T-helper 17 cell (primary cell): ENCODE measurements around the gene ZNF93. TPM values are rescaled to one million over a fixed set of nuclear protein-coding genes. Genes with fewer than 3 reads are reported as not detected.
"Not testable (repeated sequence)": the region's sequence is repeated elsewhere in the genome, so short reads cannot be mapped to it uniquely, and the experiment has no call there.

ENCODE experiments used
- ATAC-seq: fragments of 150-1000 bp; cut with Tn5 transposase; 2 replicates; pipeline ENCODE4 v1.10.0; 2021; ENCODE audit warnings: mild to moderate bottlenecking, moderate library complexity
- DNase-seq, 3 donors: peaks; one replicate each; pipeline versions ENCODE4 v3.0.0 to v3.0.0-alpha.2; 2020 to 2021
- H3K9me3 ChIP-seq: one replicate; pipeline ENCODE4 v1.7.0; 2013; ENCODE audit warnings: low read length, mild to moderate bottlenecking; ENCODE audit not compliant: control insufficient read depth, poor library complexity, severe bottlenecking
- H3K27ac Mint-ChIP-seq: one replicate; pipeline ENCODE4 v1.8.0; 2022; ENCODE audit warnings: mild to moderate bottlenecking, moderate library complexity, mixed read lengths
- H3K27me3 Mint-ChIP-seq: one replicate; pipeline ENCODE4 v1.8.0; 2022; ENCODE audit warnings: mixed read lengths
- H3K36me3 Mint-ChIP-seq: one replicate; pipeline ENCODE4 v1.8.0; 2022; ENCODE audit warnings: low read depth, mixed read lengths
- H3K4me1 Mint-ChIP-seq: one replicate; pipeline ENCODE4 v1.8.0; 2022; ENCODE audit warnings: mild to moderate bottlenecking, mixed read lengths
- H3K4me3 Mint-ChIP-seq: one replicate; pipeline ENCODE4 v1.8.0; 2022; ENCODE audit warnings: mild to moderate bottlenecking, moderate library complexity, mixed read lengths
- total RNA-seq, 4 donors: library from RNA in 2 of 4; stranded (reverse) in 2 of 4; gene quantifications; one replicate each; pipeline ENCODE4 v1.2.3 and lab custom pipeline; 2022 to 2026

The ZNF93 gene
- total RNA-seq (1 to 10 TPM; 3.9 to 4.4 TPM), total RNA-seq (lab: John Stamatoyannopoulos, UW) (2.9 to 6.0 reads per million in 2 donors)

DNA sequence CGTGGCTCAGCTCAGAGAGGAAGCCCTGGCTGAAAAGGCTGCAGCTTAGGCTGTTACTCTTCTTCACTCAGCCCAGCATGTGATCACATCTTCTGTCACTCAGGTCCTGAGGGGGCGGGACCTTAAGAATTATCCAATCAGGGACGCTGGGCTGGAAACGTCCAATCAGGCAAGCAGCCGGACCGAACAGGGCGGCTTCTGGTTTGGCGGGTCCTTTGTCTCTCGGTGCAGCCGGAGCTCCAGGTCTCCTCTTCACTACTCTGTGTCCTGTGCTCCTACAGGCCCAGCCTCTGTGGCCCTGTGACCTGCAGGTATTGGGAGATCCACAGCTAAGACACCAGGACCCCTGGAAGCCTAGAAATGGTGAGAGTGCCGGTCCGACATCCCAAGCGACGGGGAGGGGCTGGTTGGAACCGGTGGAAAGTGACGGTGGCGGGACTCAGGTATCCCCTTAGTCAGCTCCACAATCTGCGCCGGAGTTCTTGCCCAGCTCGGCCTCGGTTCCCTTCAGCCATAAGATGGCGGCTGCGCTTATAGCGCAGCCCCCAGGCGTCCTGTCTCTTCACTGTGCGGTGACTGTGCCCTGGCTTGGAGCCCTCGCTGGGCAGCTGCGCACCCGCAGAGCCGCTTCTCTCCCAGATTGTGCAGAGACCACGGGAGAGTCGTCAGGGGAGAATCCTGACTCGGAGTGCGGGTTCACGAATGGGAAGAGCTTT lies at the start of gene ZNF93:
TSS of gene ZNF93 (plus strand) at position 218 of the 716 bp plus-strand sequence. CDS start at position 361, 143 bp downstream.
- peak; percentile 68 to 83 (median 77) for DNase-seq
- Mint-ChIP-seq H3K36me3 (peaks cover 3% of the 10 kb centered on the region), H3K27ac (peak within 1 kb of the TSS; percentile 93), H3K4me1 (peaks cover 15% of the 10 kb centered on the region), H3K27me3 (no peaks in the 10 kb centered on the region), H3K4me3 (peak within 1 kb of the TSS; percentile 97)
- peak; percentile 99 for ATAC-seq
- peaks cover 3% of the 10 kb centered on the region for H3K9me3 ChIP-seq

DNA sequence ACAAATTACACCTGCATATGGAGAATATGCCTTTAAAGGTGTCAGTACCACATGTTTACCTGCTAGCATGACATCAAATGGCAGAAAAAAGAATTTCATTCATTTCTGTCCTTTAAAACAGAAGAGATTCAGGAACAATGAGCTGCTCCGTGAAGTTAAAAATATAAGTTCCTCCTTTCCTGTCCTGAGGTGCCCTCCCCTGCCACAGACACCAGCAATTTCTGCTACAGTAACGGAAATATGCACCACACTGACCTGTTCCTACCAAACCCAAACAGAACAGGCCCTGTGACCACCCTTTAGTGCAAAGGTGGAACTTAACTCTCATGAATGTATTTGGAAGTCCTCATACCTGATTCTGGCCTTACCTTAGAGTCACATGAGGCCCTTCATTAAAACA lies 49.0 kb upstream of the ZNF93 start:
- H3K4me1 Mint-ChIP-seq, DNase-seq, H3K27ac Mint-ChIP-seq, ATAC-seq, H3K36me3 Mint-ChIP-seq, H3K9me3 ChIP-seq, H3K27me3 Mint-ChIP-seq, H3K4me3 Mint-ChIP-seq: not testable (repeated sequence)

DNA sequence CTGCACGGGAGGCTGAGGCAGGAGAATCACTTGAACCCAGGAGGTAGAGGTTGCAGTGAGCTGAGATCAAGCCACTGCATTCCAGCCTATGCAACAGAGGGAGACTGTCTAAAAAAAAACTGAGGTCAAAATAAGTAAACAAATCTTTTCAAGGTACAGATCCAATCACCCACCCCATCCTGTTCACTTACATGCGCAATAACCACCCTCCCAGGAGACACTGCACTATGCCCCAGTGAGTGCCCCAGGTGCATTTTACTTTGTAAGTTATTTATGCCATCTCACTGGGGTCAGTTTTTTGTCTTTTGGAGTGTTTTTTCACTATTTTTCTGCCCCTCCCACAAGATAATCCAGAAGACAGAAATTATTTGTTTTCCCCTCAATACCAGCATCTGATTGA lies 42.0 kb upstream of the ZNF93 start:
- DNase-seq (no peak), ATAC-seq (no peak)
- H3K36me3 Mint-ChIP-seq, result no peaks in the 10 kb centered on the region
- H3K9me3 ChIP-seq, result no peaks in the 10 kb centered on the region
- no peak overlapping the region for H3K27ac Mint-ChIP-seq
- H3K27me3 Mint-ChIP-seq, result no peaks in the 10 kb centered on the region
- no peak overlapping the region for H3K4me3 Mint-ChIP-seq
- peaks cover 5% of the 10 kb centered on the region for H3K4me1 Mint-ChIP-seq

DNA sequence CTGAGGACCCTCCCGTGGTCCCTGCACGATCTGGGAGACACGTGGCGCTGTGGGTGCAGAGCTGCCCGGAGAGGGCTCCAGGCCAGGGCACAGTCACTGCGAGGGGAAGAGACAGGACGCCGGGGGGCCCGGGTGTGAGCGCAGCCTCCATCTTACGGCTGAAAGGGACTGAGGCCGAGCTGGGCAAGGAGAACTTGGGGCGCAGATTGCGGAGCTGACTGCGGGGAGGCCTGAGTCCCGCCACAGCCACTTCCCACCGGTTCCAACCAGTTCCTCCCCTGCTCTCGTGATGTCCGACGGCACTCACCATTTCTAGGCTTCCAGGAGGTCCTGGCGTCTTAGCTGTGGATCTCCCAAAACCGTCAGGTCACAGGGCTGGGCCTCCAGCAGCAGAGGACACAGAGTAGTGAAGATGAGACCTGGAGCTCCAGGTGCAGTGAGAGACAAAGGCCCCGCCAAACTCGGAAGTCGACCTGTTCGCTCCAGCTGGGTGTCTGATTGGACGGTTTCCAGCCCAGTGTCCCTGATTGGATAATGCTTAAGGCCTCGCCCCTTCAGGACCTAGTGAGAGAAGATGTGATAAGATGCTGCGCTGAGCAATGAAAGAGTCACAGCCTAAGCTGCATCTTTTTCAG lies 39.9 kb upstream of the ZNF93 start:
- H3K9me3 ChIP-seq, result no peaks in the 10 kb centered on the region
- H3K36me3 Mint-ChIP-seq, result no peaks in the 10 kb centered on the region
- peak overlapping the region; percentile 34 for H3K27ac Mint-ChIP-seq
- no peaks in the 10 kb centered on the region for H3K27me3 Mint-ChIP-seq
- H3K4me1 Mint-ChIP-seq, result peaks cover 5% of the 10 kb centered on the region
- ATAC-seq (peak; percentile 64), DNase-seq (peak; percentile 32 to 56 (median 35))
- H3K4me3 Mint-ChIP-seq, result peak overlapping the region; percentile 76

- Mint-ChIP-seq H3K36me3 (no peaks in the 10 kb centered on the region), H3K27ac (peak within 1 kb of the TSS; percentile 98), H3K27me3 (no peaks in the 10 kb centered on the region), H3K4me3 (peak within 1 kb of the TSS; percentile 99), H3K4me1 (peaks cover 19% of the 10 kb centered on the region)
- peak; percentile 81 to 89 (median 83) for DNase-seq
- no peaks in the 10 kb centered on the region for H3K9me3 ChIP-seq
- ATAC-seq, result peak; percentile 91
Observed at GRCh38 chr19:19865750-19866610, 34.8 kb upstream of the ZNF93 start, which contains the start of gene ZNF253. ZNF253 (plus strand) TSS chr19:19865882; CDS start chr19:19865997, 115 bp downstream.

GRCh38 chr19:19866611-19867248 lies 34.0 kb upstream of the ZNF93 start:
- Mint-ChIP-seq H3K36me3 (peaks cover 2% of the 10 kb centered on the region), H3K4me3 (peak overlapping the region; percentile 99), H3K4me1 (peaks cover 23% of the 10 kb centered on the region), H3K27me3 (no peaks in the 10 kb centered on the region), H3K27ac (peak overlapping the region; percentile 98)
- no peaks in the 10 kb centered on the region for H3K9me3 ChIP-seq
- ATAC-seq (peak; percentile 26), DNase-seq (peak in 2 of 3 donors; percentile 22 to 29)

DNA sequence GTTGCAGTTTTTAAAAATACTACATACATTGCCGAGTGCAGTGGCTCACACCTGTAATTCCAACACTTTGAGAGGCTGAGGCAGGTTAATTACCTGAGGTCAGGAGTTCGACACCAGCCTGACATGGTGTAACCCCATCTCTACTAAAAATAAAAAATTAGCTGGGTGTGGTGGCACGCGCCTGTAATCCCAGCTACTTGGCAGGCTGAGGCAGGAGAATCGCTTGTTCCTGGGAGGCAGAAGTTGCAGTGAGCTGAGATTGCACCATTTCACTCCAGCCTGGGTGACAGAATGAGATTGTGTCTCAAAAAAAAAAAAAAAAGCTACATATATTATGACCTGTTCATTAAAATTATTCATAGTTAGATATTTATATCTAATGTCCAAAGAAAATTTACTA lies 30.7 kb upstream of the ZNF93 start:
- not testable (repeated sequence) for DNase-seq, H3K36me3 Mint-ChIP-seq, H3K27ac Mint-ChIP-seq, H3K27me3 Mint-ChIP-seq, H3K4me3 Mint-ChIP-seq, ATAC-seq, H3K9me3 ChIP-seq
- H3K4me1 Mint-ChIP-seq, result peaks cover 29% of the 10 kb centered on the region

DNA sequence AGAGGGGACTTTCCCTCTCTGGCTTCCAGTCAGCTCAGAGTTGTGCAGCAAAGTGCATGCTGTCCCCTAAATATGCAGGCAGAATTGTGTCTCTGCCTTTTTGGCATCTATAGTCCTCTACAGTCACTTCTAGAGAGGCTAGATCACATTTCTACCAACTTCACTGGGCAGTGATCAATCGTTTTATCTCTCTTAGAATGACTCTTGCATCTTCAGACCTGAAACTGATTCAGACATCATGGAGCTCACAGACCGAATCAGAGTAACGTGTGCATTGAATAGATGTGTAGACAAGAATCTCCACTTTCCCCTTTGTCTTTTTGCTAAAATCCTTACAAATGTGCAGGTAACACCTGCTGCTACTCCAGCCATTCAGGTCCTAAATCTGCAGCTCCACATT lies 28.8 kb upstream of the ZNF93 start:
- Mint-ChIP-seq H3K4me3 (no peak overlapping the region), H3K36me3 (peaks cover 2% of the 10 kb centered on the region), H3K27ac (peak overlapping the region; percentile 85), H3K27me3 (no peaks in the 10 kb centered on the region), H3K4me1 (peaks cover 38% of the 10 kb centered on the region)
- DNase-seq (no peak), ATAC-seq (peak; percentile 36)
- H3K9me3 ChIP-seq, result no peaks in the 10 kb centered on the region

GRCh38 chr19:19873381-19873780 lies 27.4 kb upstream of the ZNF93 start:
- no peaks in the 10 kb centered on the region for H3K27me3 Mint-ChIP-seq
- no peak for DNase-seq
- peaks cover 28% of the 10 kb centered on the region for H3K4me1 Mint-ChIP-seq
- H3K4me3 Mint-ChIP-seq, result no peak overlapping the region
- H3K36me3 Mint-ChIP-seq, result peaks cover 4% of the 10 kb centered on the region
- ATAC-seq, result no peak
- H3K27ac Mint-ChIP-seq, result no peak overlapping the region
- no peaks in the 10 kb centered on the region for H3K9me3 ChIP-seq

- Mint-ChIP-seq H3K27ac (no peak overlapping the region), H3K4me3 (no peak overlapping the region), H3K36me3 (peaks cover 6% of the 10 kb centered on the region), H3K27me3 (no peaks in the 10 kb centered on the region), H3K4me1 (peaks cover 8% of the 10 kb centered on the region)
- ATAC-seq (no peak), DNase-seq (no peak)
- H3K9me3 ChIP-seq, result peaks cover 2% of the 10 kb centered on the region
Observed at GRCh38 chr19:19877724-19878123, 23.0 kb upstream of the ZNF93 start.

DNA sequence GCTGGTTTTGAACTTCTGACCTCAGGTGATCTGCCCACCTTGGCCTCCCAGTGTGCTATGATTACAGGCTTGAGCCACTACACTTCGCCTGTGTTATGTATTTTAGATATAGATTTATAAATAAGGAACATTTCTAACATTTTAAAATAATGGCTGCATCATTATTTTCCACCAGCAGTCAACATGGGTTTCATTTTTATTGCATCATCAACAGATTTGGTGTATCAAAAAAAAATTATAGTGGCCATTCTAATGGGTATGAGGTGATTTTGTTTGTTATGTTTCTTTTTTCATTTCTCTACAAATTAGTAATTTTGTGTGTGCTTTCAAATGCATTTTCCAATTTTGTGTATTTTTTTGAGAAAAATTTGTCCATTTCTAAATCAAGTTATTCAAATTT lies 16.2 kb upstream of the ZNF93 start:
- no peak overlapping the region for H3K4me3 Mint-ChIP-seq
- DNase-seq (no peak), ATAC-seq (no peak)
- H3K9me3 ChIP-seq, result peaks cover 3% of the 10 kb centered on the region
- no peaks in the 10 kb centered on the region for H3K27me3 Mint-ChIP-seq
- no peaks in the 10 kb centered on the region for H3K4me1 Mint-ChIP-seq
- peaks cover 4% of the 10 kb centered on the region for H3K36me3 Mint-ChIP-seq
- no peak overlapping the region for H3K27ac Mint-ChIP-seq

- H3K4me1 Mint-ChIP-seq, H3K27me3 Mint-ChIP-seq, H3K27ac Mint-ChIP-seq, H3K36me3 Mint-ChIP-seq, H3K4me3 Mint-ChIP-seq, DNase-seq, ATAC-seq: not testable (repeated sequence)
- peaks cover 32% of the 10 kb centered on the region for H3K9me3 ChIP-seq
Observed at GRCh38 chr19:19892055-19892941, 8.4 kb upstream of the ZNF93 start.
